ENCODE data around the gene ROPN1L.

DNA sequence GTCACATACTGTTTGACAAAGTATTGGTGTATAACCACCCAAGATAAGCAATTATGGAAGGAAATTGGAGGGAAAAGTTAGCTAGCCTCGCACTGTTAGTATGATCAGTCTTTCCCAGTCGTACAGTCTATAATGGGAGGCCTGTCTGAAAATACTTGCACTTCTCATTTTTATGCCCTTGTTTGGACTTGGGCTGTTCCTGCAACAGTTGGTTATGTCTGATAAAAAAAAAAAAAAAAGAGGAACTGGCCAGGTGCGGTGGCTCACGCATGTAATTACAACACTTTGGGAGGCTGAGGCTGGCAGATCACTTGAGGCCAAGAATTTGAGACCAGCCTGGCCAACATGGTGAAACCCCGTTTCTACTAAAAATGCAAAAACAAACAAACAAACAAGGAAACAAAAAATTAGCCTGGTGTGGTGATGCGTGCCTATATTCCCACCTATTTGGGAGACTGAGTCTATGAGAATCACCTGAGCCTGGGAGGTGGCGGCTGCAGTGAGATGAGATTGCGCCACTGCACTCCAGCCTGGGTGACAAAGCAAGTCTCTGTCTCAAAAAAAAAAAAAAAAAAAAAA, 63.9 kb downstream of the ROPN1L start:
- TF ChIP-seq, protein P1, sequence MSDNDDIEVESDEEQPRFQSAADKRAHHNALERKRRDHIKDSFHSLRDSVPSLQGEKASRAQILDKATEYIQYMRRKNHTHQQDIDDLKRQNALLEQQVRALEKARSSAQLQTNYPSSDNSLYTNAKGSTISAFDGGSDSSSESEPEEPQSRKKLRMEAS (IDR thresholded peaks at IDR 0.05; ENCODE audit: low read depth, low read length), result no peak
- TF ChIP-seq SREBF1 (IDR thresholded peaks at IDR 0.05; ENCODE audit: low read length) (no peak), ATF2 (IDR thresholded peaks at IDR 0.05; ENCODE audit: low read length) (peak; percentile 34; the same call in 1 of the 2 replicates), MXI1 (IDR thresholded peaks at IDR 0.05; ENCODE audit: low read depth, low read length) (no peak), HDAC2 (IDR thresholded peaks at IDR 0.05) (no peak), CHD2 (IDR thresholded peaks at IDR 0.05; ENCODE audit: borderline replicate concordance, low read depth, low read length) (no peak), JUND (IDR thresholded peaks at IDR 0.05; ENCODE audit: low read depth, low read length) (no peak), MYC (IDR thresholded peaks at IDR 0.05; ENCODE audit: insufficient read depth, insufficient read length, insufficient replicate concordance, low read length, severe bottlenecking) (no peak), BHLHE40 (IDR thresholded peaks at IDR 0.05; ENCODE audit: borderline replicate concordance in 1 of 2, low read depth in 2 of 2, low read length in 1 of 2) (peak in 1 of 2 experiments; percentile 48; a peak in 1 of 4 replicates), CTCF (IDR thresholded peaks at IDR 0.05 in 2 of 3, conservative IDR thresholded peaks at IDR 0.05 in 1 of 3; ENCODE audit: control insufficient read depth in 2 of 3, extremely low read depth in 1 of 3, insufficient read depth in 1 of 3, low read depth in 3 of 3, low read length in 3 of 3) (no peak)

Data from GM12878 (cell line).